ENCODE results near the gene FBXO46. TPM values are rescaled to one million over a fixed set of nuclear protein-coding genes. Genes with fewer than 3 reads are reported as not detected.

FBXO46 gene
- total and polyA plus RNA-seq, 2 of the 4 experiments (the other 2 are of a cell fraction) = 3.0 to 6.8 TPM

GRCh38 chr19:45770192-45771101 lies 39.8 kb upstream of the FBXO46 start (continued):
- TF ChIP-seq, protein P1, sequence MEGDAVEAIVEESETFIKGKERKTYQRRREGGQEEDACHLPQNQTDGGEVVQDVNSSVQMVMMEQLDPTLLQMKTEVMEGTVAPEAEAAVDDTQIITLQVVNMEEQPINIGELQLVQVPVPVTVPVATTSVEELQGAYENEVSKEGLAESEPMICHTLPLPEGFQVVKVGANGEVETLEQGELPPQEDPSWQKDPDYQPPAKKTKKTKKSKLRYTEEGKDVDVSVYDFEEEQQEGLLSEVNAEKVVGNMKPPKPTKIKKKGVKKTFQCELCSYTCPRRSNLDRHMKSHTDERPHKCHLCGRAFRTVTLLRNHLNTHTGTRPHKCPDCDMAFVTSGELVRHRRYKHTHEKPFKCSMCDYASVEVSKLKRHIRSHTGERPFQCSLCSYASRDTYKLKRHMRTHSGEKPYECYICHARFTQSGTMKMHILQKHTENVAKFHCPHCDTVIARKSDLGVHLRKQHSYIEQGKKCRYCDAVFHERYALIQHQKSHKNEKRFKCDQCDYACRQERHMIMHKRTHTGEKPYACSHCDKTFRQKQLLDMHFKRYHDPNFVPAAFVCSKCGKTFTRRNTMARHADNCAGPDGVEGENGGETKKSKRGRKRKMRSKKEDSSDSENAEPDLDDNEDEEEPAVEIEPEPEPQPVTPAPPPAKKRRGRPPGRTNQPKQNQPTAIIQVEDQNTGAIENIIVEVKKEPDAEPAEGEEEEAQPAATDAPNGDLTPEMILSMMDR (conservative IDR thresholded peaks at IDR 0.05; ENCODE audit: low read depth, low read length) = peak; percentile 82
- TF ChIP-seq RFX5 (IDR thresholded peaks at IDR 0.05; ENCODE audit: low read depth, low read length) = no peak
- TF ChIP-seq CHD1 (IDR thresholded peaks at IDR 0.05; ENCODE audit: low read depth, low read length) = no peak
- TF ChIP-seq FOS (IDR thresholded peaks at IDR 0.05; ENCODE audit: low read depth, low read length) = no peak

All from IMR-90 (cell line).